ENCODE measurements around the gene REXO2. TPM values are rescaled to one million over a fixed set of nuclear protein-coding genes. Genes with fewer than 3 reads are reported as not detected.

The REXO2 gene
- total RNA-seq, 4 donors from 2014 or later, result 53.8 to 158 (median 84.3) TPM

DNA sequence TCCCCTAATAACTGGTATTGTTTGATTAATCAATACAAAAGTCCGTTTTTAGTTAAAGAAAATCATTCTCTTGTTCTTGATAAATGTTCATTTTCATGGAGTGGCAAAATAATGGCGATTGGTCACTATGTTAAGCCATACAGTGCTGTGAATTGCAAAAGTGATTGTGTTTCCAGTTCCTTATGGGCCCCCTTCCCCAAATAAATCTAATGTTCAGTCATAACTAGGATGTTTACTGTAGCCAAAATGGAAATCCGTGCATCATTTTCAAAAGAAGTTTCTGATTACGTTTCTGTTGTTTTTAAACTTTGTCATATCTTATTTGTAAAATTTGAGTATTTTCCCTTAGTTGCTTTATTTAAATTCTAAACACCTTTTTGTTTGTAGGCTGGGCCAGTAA lies 38.0 kb upstream of the REXO2 start:
- no peak for TF ChIP-seq POLR2A (IDR thresholded peaks at IDR 0.05)
- TF ChIP-seq, protein P1, sequence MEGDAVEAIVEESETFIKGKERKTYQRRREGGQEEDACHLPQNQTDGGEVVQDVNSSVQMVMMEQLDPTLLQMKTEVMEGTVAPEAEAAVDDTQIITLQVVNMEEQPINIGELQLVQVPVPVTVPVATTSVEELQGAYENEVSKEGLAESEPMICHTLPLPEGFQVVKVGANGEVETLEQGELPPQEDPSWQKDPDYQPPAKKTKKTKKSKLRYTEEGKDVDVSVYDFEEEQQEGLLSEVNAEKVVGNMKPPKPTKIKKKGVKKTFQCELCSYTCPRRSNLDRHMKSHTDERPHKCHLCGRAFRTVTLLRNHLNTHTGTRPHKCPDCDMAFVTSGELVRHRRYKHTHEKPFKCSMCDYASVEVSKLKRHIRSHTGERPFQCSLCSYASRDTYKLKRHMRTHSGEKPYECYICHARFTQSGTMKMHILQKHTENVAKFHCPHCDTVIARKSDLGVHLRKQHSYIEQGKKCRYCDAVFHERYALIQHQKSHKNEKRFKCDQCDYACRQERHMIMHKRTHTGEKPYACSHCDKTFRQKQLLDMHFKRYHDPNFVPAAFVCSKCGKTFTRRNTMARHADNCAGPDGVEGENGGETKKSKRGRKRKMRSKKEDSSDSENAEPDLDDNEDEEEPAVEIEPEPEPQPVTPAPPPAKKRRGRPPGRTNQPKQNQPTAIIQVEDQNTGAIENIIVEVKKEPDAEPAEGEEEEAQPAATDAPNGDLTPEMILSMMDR (IDR thresholded peaks at IDR 0.05), result no peak
- no peak for DNase-seq
- intact Hi-C loops (cut with DNase I; ENCODE audit: low total_unique reads), result no loop called here
- Histone ChIP-seq H3K4me3 (peak overlapping the region; percentile 80 to 84), H3K9me3 (no peaks in the 10 kb centered on the region), H3K4me1 (peaks cover 0 to 18% of the 10 kb centered on the region in 2 donors), H3K36me3 (no peaks in the 10 kb centered on the region), H3K27me3 (no peaks in the 10 kb centered on the region), H3K27ac (peak overlapping the region; percentile 97 to 98)

DNA sequence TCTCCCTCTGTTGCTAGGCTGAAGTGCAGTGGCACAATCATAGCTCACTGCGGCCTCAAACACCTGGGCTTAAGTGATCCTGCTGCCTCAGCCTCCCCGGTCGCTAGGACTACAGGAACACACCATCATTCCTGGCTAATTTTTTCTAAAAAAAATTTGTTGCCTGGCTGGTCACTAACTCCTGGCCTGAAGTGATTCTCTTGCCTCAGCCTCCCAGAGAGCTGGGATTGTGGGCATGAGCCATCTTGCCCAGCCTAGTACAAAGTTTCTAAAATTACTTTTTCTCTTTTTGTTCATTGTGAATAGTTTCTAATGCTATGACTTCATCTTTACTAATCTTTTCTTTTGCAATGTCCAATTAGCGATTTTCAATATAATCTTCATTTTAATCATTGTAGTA lies 26.3 kb upstream of the REXO2 start:
- Histone ChIP-seq H3K27ac (no peak overlapping the region), H3K27me3 (no peaks in the 10 kb centered on the region), H3K9me3 (no peaks in the 10 kb centered on the region), H3K4me3 (no peak overlapping the region), H3K4me1 (no peaks in the 10 kb centered on the region), H3K36me3 (no peaks in the 10 kb centered on the region)
- intact Hi-C loops (cut with DNase I; ENCODE audit: low total_unique reads), result no loop called here
- TF ChIP-seq POLR2A (IDR thresholded peaks at IDR 0.05), result no peak
- TF ChIP-seq, protein P1 (IDR thresholded peaks at IDR 0.05), result no peak
- no peak for DNase-seq

DNA sequence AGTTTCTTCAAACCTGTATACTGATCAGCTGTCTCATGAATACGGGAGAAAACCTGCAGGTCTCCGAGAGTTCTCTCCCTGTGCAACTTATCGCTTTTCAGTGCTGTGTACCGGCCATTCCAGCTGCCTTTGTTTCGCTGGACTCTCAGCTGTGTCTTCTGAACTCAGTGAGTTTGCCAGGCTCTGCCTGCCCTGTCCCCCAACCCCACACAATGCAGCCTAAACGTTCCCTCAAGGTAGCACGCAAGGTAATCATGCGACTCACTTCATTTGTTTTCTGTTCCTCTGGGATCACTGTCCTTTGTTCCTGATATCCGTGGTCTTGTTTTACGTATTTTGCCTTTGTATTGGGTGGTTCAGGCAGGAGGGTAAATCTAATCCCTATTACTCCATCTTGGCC lies 25.3 kb upstream of the REXO2 start:
- Histone ChIP-seq H3K27ac (no peak overlapping the region), H3K4me1 (no peaks in the 10 kb centered on the region), H3K9me3 (no peaks in the 10 kb centered on the region), H3K36me3 (no peaks in the 10 kb centered on the region), H3K27me3 (no peaks in the 10 kb centered on the region), H3K4me3 (no peak overlapping the region)
- intact Hi-C loops (cut with DNase I; ENCODE audit: low total_unique reads), result no loop called here
- DNase-seq, result no peak
- no peak for TF ChIP-seq POLR2A (IDR thresholded peaks at IDR 0.05)
- TF ChIP-seq, protein P1 (IDR thresholded peaks at IDR 0.05), result no peak

DNA sequence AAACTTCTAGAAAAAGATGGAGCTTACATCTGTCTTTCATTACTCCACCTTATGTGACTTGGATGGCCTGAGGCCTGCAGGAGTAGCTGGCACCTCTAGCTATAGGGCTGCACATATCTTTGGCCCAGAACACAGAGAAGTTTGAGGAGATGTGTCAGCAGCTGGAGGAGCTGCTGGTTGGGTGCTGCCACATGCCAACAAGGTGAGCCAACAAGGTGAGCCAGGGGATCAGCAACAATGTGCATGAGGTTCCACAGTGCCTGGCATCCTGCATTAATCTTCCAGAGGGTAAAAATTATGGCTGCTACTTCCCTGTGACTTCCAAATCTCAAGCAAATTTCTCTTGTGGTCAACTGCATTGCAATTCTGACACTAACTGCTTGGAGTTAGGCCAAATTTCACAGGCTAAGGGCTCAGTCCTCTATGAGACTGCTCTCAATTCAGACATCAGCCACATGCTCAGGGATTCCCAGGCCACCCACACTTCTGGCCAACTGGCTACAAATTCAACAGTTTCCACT lies 22.8 kb upstream of the REXO2 start:
- Histone ChIP-seq H3K27ac (no peak overlapping the region), H3K9me3 (no peaks in the 10 kb centered on the region), H3K4me1 (no peaks in the 10 kb centered on the region), H3K36me3 (no peaks in the 10 kb centered on the region), H3K4me3 (no peak overlapping the region), H3K27me3 (no peaks in the 10 kb centered on the region)
- TF ChIP-seq POLR2A (IDR thresholded peaks at IDR 0.05), result no peak
- TF ChIP-seq, protein P1 (IDR thresholded peaks at IDR 0.05), result no peak
- no peak for DNase-seq
- intact Hi-C loops (cut with DNase I; ENCODE audit: low total_unique reads), result no loop called here

DNA sequence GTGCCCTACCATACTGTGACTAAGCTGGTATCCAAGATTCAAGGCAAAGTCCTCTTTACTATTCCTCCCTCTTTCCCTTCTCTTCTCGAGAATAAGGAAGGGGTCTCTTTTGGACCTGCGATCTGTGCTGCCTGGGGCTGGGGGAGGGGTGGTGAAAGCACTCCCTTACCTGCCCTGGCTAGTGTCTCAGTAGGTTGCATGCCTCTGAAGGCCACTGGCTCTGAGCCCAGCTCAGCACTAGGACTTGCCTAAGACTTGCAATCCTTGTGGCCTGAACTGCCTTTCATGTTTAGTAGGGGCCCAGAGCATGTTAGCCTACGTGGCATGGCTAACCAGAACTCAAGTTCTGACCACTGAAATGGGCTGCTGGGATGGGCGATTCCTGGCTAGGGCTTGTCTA lies 13.0 kb upstream of the REXO2 start:
- no peaks in the 10 kb centered on the region for H3K27me3 ChIP-seq
- no peak overlapping the region for H3K4me3 ChIP-seq
- intact Hi-C loops (cut with DNase I; ENCODE audit: low total_unique reads), result no loop called here
- TF ChIP-seq, protein P1 (IDR thresholded peaks at IDR 0.05), result no peak
- TF ChIP-seq POLR2A (IDR thresholded peaks at IDR 0.05), result no peak
- no peak for DNase-seq
- H3K27ac ChIP-seq, result no peak overlapping the region
- H3K4me1 ChIP-seq, result no peaks in the 10 kb centered on the region
- H3K9me3 ChIP-seq, result no peaks in the 10 kb centered on the region
- no peaks in the 10 kb centered on the region for H3K36me3 ChIP-seq

Data from uterus (tissue), 4 donors.